ENCODE results near the gene TECPR2.

TECPR2 gene

DNA sequence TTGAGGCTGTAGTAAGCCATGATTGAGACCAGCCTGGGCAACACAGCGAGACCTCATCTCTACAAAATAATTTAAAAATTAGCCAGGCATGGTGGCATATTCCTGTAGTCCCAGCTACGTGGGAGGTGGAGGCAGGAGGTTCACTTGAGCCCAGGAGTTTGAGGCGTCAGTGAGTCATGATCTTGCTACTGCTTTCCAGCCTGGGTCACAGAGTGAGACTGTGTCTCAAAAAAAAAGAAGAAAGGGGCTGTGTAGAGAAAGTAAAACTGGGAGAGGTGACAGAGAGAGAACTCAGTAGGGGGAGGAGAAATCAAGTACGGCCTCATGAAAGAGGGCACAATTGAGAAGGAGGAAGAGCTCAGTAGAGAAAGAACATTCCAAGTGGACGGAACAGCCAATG, 12.4 kb downstream of the TECPR2 start:
- DNase-seq (ENCODE audit: low read depth, low spot score), result no peak

GRCh38 chr14:102377696-102378095, 15.0 kb downstream of the TECPR2 start:
- no peak for DNase-seq (ENCODE audit: low read depth, low spot score)

- no peak for DNase-seq (ENCODE audit: low read depth, low spot score)
Observed at GRCh38 chr14:102378830-102379229, 16.1 kb downstream of the TECPR2 start.

DNA sequence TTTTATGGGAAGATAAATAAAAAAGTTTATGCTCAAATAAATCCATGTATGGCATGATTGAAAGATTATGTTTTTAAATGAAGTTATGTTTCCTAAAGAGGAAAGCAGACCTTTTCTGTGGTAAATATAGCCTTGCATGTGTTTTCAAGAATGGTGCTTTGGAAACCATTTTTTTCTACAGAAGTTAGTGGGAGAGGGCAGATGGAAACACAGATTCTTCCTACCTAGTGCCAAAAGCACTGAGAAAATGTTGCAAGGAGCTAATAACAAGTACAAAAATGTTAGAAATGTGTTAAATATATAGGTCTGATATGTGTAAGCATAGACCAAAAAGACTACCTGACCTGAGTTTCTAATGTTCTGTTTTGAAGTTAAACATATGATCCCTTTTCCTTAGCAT, 24.3 kb downstream of the TECPR2 start:
- DNase-seq (ENCODE audit: low read depth, low spot score), result no peak

GRCh38 chr14:102389246-102389645, 26.5 kb downstream of the TECPR2 start:
- DNase-seq (ENCODE audit: low read depth, low spot score), result no peak

- peak; percentile 64 for DNase-seq (ENCODE audit: low read depth, low spot score)
Observed at GRCh38 chr14:102390064-102390855, 27.5 kb downstream of the TECPR2 start.

- DNase-seq (ENCODE audit: low read depth, low spot score), result no peak
Observed at GRCh38 chr14:102392506-102392905, 29.8 kb downstream of the TECPR2 start.

DNA sequence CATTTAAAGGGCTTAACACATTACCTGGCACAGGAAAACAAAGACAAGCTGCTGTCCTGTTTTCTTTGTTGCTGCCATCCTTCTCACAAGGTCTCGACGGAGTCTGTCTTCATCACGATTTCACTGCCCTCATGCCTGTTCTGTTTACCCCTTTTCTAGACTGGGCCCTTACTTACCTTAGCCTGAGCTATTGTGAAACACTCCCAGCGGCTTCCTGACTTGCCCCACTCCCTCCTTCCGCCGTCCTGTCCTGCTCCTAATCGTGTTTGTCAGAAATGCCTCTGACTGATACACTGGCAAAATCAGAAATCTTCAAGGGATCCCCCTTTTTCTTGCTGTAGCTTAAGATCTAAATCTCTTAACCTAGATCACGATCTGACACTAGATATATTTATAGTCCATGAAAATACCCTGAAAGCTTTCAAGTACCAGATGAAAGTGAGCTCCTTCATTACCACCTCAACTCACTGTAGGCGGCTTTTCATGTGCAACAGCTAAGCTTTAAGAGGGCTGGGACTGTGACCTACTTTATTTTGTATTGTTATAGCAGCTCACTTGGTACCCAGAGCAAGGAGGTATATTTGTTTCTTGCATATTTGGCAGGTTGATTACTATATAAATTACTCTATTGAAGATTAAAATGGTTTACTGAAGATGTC, 32.1 kb downstream of the TECPR2 start:
- DNase-seq (ENCODE audit: low read depth, low spot score), result no peak

GRCh38 chr14:102396521-102396920, 33.8 kb downstream of the TECPR2 start:
- DNase-seq (ENCODE audit: low read depth, low spot score), result peak; percentile 49

- no peak for DNase-seq (ENCODE audit: low read depth, low spot score)
Observed at GRCh38 chr14:102403028-102403427, 40.3 kb downstream of the TECPR2 start.

DNA sequence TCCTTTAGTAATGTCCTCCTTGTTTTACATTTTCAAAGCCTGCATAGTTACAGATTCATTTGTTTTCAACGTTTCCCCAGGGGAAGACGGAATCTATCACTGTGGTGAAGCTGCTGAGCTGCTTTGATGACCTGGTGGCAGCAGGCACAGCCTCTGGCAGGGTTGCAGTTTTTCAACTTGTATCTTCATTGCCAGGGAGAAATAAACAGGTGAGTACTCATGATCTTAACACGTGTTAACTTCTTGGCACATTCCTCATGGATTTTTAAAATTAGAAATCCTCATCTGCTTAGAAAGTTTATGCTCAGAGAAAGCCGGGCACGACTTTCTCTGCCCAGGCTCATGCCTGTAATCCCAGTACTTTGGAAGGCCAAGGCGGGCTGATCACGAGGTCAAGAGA, 44.5 kb downstream of the TECPR2 start:
- DNase-seq (ENCODE audit: low read depth, low spot score), result no peak

DNA sequence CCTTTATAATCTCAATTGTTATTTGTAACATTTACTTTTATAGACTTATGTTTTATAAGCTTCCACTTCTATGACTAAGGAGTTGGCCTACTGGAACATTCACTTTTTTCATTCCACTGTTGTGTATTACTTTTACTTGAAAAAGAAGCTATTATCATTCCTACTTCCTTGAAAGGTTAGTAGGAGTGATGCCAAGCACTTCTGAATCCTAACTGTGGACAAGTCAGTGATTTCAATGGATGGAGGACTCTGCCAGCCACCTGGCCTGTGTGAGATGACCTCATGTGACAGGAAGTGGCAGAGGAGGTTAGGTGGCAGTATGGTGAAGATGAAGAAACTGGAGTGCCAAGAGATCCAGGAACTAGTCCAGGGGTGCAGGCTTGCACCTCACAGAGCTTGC, 46.0 kb downstream of the TECPR2 start:
- no peak for DNase-seq (ENCODE audit: low read depth, low spot score)

- DNase-seq (ENCODE audit: low read depth, low spot score), result no peak
Observed at GRCh38 chr14:102415671-102416070, 52.9 kb downstream of the TECPR2 start.

DNA sequence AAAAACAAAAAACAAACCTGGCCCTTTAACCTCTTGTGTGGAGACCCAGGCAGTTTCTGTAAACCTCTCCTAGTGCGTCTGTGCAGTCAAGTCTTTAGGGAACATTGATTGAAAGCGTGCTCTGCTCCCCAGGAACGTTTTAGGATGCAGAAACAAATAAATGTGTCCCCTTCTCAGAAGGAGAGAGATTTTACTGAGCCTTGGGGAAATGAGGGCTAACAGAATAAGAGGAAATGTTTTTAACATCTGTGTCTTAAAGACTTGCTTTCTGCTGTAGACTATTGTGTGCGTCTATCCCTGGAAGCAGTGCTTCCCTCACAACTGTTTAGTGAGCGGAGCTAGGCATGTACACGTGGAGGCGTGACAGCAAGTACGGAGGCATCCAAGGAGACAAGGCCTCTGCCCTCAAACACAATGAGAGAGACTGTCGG, 54.3 kb downstream of the TECPR2 start:
- no peak for DNase-seq (ENCODE audit: low read depth, low spot score)

GRCh38 chr14:102417646-102418045, 54.9 kb downstream of the TECPR2 start:
- DNase-seq (ENCODE audit: low read depth, low spot score), result no peak

GRCh38 chr14:102418169-102418852, 55.6 kb downstream of the TECPR2 start:
- DNase-seq (ENCODE audit: low read depth, low spot score), result no peak

DNA sequence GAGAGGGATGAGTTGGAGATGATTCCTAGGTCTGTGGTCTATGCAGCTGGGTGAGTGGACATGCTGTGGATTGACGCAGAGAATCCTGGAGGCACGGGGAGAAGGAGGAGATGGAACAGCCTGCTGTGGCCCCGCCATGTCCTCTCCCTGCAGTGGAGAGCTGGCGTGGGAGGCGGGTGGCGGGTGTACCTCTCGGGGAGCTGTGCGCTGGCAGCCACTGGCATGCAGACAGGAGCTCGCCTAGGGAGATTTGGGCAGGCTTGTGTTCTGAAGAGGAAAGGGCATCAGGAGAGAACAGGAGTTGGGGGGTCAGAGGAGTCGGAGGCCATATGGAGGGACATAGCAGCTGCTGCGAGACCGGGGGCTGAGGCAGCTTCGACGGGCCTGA, 56.1 kb downstream of the TECPR2 start:
- no peak for DNase-seq (ENCODE audit: low read depth, low spot score)

GRCh38 chr14:102419276-102419675, 56.5 kb downstream of the TECPR2 start:
- no peak for DNase-seq (ENCODE audit: low read depth, low spot score)

- DNase-seq (ENCODE audit: low read depth, low spot score), result no peak
Observed at GRCh38 chr14:102419716-102420115, 57.0 kb downstream of the TECPR2 start.

DNA sequence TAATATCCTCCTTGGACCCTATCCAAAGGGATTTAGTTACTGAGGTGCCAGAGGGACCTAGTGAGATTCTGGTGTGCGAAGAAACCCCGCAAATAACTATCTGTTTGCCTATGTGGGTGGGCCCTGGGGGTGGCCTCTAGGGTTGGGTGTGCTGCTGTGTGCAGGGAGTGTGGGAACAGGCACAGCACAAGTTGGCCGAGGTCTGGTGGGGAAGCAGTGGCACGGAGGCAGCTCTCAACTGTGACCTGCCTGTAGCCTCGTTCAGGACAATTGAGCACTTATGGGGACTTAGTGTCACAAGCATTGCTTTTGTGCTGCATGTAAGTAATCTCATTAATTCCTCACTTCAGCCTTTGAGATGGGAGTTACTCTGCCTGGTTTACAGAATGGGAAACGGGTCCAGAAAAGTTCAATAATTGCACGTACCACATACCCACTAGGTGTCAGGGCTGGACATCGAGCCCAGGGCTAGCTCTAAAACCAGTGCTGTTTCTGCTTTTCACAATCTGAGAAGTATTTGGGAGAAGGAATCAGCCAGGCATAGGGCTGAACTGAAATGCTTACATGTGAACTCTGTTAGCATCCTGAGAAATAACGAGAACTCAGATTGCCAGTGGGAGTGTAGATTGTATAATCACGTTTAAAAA, 58.8 kb downstream of the TECPR2 start:
- DNase-seq (ENCODE audit: low read depth, low spot score), result no peak

DNA sequence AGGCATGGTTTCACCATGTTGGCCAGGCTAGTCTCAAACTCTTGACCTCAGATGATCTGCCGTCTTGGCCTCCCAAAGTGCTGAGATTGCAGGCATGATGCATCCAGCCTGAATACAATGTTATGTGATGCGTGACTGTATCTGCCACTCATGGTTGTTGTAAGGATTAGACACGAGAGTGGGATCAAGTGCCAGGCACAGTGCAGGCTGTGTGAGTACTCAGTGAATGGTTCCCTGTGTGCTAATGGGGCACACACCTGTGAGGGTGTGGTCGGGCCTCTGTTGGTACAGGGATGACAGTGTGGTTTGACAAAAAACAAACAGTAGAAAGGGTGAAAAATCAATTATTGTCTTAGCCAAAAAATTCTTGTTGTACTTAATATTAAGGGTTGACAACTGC, 61.8 kb downstream of the TECPR2 start:
- no peak for DNase-seq (ENCODE audit: low read depth, low spot score)

DNA sequence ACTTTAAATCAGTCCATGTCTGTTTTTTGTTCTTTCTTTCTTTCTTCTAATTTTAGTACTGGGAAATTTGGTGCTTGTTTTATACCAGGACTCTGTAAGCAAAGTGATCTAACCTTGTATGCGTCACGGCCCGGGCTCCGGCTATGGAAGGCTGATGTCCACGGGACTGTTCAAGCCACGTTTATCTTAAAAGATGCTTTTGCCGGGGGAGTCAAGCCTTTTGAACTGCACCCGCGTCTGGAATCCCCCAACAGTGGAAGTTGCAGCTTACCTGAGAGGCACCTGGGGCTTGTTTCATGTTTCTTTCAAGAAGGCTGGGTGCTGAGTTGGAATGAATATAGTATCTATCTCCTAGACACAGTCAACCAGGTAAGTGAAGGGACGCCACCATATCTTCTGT, 62.2 kb downstream of the TECPR2 start:
- no peak for DNase-seq (ENCODE audit: low read depth, low spot score)
